NCI-H1105 treated with DMSO at 0.1 percent for 48 hours (cell line): ENCODE data around the gene THSD7B.
"Not testable (repeated sequence)": the region's sequence is repeated elsewhere in the genome, so short reads cannot be mapped to it uniquely, and the experiment has no call there.

Experiments used
- DNase-seq: peaks from one replicate; lab custom pipeline; 2025; lab: John Stamatoyannopoulos, UW

Gene THSD7B

GRCh38 chr2:136765256-136766072, at the start of gene THSD7B:
THSD7B (plus strand) TSS chr2:136765545; CDS start chr2:136882179, 116,634 bp downstream.
- peak; percentile 22 for DNase-seq

DNA sequence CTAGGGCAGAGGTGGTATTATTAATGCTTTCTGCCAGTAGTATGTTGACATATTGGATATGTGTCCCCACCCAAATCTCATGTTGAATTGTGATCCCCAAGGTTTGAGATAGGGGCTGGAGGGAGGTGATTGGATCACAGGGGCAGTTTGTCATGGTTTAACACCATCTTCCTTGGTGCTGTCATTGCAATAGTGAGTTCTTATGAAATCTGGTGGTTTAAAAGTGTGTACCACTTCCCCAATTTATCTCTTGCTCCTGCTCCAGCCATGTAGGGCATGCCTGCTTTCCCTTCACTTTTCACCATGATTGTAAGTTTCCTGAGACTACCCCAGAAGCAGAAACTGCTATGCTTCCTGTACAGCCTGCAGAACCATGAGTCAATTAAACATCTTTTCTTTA, 47.1 kb upstream of the THSD7B start:
- no peak for DNase-seq

DNA sequence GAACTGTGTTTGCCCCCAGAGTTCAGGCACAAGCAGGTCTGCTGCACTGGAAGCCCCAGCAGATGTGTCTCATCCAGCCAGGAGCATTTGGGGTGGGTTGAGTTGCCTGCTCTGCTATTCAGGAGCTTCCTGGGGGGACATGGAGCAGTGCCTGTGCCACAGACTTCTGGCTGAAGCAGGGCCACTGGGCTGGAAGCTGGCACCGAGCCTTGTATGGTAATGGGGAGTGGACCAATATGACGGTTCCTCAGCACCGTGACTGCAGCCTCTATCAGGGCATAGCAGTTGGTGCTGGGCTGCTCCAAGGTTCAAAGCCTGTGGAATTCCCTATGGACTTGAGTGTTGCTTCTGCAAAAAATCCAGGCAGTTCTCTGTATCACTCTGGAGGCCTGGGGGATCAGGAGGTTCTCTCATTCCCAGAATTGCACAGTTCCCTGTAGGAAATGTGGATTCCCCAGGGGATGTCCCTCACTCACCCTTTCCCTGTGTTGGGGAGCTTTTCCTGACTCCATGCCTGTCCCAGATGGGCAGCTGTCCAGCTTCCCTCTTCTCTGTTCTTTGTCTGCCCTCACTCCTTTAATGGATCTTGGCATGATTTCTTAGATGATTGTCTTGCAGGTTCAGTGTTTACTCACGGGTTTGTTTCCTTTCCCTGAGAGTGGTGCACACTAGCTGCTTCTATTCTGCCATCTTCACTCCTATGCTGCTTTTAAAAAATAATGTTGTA, 37.2 kb upstream of the THSD7B start:
- no peak for DNase-seq

- DNase-seq: no peak
These were observed 29.1 kb upstream of the THSD7B start for GRCh38 chr2:136736236-136736635.

DNA sequence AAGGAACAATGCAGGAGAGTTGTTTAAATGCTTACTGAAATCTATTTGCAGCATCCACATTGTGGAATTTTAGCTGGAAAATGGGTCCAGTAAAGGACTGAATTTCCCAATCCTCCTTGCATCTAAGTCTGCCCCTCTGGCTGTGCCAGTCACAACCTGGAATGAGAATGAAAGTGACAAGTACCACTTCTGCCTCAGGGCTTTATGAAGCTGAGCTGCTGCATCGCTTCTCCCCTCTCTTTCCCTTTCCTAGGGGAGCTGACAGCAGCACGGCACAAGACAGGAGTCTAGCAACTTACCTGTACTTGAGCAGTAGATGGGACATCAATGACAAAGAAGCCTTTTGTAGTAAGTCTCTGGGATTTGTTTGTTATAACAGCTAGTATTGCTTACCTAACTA, 27.3 kb upstream of the THSD7B start:
- DNase-seq: no peak

DNA sequence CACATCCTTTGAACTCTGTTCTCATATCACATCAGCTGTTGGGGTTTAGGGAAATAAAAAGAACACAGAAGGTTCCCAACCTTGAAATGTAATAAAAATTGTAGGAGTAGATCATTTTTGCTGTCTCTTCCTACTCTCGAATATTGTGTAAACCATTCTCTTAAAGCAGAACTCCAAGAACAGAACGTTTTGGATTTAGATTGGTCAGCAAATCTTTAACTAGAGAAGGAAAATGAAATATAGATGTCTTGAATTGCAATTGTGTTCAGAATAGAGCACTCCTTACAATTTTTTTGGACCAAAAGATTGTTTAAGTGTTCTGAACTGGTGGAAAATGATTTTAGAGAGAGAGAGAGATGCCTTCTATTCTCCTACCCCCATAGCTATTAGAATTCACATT, 23.9 kb upstream of the THSD7B start:
- DNase-seq: no peak

- DNase-seq: no peak
These were observed 15.3 kb upstream of the THSD7B start for GRCh38 chr2:136750065-136750464.

DNA sequence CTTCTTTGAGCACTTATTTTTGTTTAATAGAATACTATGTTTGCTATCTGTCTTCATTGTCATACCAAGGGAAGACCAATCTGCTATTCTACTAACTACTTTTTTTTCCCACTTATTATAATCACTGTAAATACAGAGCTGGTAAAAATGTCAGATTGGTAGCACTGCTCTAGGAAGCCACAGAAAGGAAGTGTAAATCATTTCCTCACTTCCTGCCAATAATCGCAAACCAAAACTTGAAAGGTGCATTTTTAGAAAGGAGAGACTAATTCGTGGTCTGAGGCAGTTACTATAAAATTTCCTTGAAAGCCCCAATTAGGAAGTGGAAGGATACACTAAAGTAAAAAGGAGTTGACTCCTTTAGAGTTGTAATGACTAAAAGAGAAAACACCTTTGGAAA, 13.9 kb upstream of the THSD7B start:
- no peak for DNase-seq

GRCh38 chr2:136758504-136758903, 6.8 kb upstream of the THSD7B start:
- not testable (repeated sequence) for DNase-seq

GRCh38 chr2:136764452-136765255, 691 bp upstream of the THSD7B start:
- no peak for DNase-seq

GRCh38 chr2:136766073-136766404, 694 bp downstream of the THSD7B start:
- DNase-seq: peak; percentile 21

GRCh38 chr2:136767030-136767429, 1.7 kb downstream of the THSD7B start:
- DNase-seq: no peak

DNA sequence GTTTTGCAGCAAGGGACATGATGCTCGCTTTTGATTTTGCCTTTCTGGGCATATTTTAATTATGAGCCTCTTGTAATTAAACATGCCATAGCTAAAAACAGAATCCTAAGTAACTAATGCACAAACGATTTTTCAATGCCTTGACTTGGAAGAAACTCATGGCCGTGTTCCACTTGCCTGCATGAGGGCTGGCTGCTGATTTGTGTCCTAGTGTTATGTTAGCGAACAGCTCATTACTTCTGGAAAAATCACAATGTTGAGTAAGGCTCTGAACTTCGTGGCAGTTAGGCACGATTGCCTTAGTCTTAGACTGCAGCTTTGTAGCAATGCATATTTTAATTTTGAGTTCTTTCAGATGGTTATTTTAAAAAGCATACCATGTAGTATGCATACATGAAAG, 4.5 kb downstream of the THSD7B start:
- no peak for DNase-seq

- DNase-seq: no peak
These were observed 5.0 kb downstream of the THSD7B start for GRCh38 chr2:136770384-136770783.

- no peak for DNase-seq
These were observed 12.0 kb downstream of the THSD7B start for GRCh38 chr2:136777391-136777790.

- DNase-seq: no peak
These were observed 18.5 kb downstream of the THSD7B start for GRCh38 chr2:136783856-136784255.

- no peak for DNase-seq
These were observed 19.9 kb downstream of the THSD7B start for GRCh38 chr2:136785215-136785614.

GRCh38 chr2:136787970-136788369, 22.6 kb downstream of the THSD7B start:
- no peak for DNase-seq

DNA sequence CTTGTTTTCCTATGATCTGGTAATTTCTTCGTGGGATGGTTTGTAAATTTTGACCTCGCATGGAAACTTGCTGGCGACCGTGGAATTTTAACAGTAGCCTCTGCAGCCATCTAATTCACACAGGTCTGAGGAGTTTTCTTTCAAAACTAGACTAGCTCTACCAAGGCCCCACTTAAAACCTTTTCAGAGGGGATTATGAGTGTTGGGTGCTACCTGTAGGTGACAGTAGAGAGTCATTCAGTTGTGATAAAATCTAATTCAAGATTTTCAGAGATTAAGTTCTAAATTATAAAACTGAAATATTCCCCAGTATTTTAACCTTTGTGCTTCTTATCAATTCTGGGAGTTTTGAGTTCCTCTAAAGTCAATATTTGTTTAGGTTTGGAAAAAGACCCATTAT, 31.0 kb downstream of the THSD7B start:
- DNase-seq: no peak

GRCh38 chr2:136798766-136799165, 33.4 kb downstream of the THSD7B start:
- no peak for DNase-seq

DNA sequence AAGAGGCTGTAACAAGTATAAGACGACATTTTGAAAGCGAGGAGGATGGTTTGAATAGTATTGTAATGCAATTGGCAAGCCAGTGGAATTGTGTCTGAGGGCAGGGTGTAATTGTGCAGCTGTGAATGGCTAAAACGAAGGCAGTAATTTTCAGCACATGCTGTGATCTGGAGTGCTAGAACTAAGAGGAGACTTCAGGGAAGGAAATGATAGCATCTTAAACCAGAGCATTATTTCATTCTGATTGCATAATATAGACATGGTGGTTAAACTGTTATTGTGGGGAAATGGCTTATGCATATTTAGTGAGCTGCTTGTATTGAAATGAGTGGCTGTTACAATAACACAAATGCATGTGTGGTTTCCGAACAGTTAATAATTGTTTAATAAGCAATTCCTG, 36.3 kb downstream of the THSD7B start:
- no peak for DNase-seq

DNA sequence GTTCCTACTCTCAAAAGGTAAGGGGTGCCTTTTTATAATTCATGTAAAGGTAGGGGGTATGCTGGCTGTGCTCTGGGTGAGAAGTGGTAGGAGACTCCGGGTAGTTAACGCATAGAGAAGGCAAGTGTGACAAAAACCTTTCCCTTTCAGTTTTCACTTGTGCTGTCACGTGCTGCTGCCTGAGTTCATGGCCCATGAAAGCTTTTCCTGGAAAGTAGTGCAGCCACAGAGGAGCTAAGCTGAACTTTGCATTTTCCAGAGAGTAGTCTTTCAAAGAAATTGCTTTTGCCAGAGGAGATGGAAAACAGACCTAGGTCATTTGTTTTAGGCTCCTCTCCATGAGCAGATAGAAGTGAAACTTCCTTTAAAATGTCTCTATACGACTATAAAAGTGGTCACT, 44.7 kb downstream of the THSD7B start:
- no peak for DNase-seq

DNA sequence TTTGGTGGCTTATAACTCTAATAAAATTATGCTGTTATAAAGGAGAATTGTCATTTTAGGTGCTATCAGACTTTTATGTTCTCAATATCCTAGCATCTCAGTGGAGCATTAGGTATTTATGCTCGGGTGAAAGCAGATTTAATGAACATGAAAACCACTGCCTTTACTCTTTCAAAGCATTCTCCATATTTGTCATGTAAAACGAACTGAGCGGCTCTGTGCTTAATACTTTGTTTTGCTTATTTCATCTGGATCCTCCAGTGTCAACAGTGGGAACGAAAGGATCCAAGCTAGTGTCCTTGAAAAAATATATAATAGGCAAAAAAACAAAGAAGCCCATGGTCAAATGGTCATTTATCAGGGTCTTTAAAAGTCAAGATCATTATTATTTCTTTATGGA, 53.5 kb downstream of the THSD7B start:
- DNase-seq: no peak
